Activated CD8-positive, alpha-beta memory T cell treated with anti-CD3 and anti-CD28 coated beads, Interleukin-2, amount 50 U/mL, for 4 hours (primary cell): ENCODE measurements around the gene EPS8L1.
"Not testable (repeated sequence)": the region's sequence is repeated elsewhere in the genome, so short reads cannot be mapped to it uniquely, and the experiment has no call there.

Source experiments
- DNase-seq: peaks from one replicate; pipeline ENCODE4 v3.0.0-alpha.2; 2020

The EPS8L1 gene

DNA sequence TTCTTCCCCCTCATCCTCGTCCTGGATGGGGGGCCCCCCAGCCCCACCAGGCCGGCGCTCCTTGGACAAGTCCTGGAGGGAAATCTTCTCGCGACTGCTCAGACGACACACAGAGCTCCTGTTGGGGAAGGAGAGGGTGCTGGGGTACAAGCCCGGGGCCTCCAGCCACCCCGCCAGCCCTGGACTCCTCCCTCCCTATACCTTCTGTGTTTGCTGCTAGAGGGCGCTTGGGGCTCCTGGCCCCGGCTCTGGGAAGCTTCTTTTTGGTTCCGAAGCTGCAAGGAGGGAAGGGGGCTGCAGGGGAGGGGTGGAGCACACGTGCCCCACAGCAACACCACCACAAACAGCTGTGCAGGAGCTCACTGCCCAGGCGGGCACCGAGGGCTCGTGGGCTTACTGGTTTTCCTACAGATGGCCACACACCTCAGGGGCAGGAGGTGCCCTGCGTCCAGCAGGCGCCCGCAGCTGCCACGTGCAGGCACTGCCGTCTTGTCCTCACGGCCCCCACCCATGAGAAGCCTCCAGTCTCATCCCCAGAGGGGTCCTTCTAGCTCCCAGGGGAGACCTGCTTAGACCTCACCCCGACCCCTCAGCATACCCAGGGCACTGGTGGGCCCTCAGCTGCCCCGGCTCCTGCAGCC lies 20.5 kb downstream of the EPS8L1 start:
- no peak for DNase-seq

DNA sequence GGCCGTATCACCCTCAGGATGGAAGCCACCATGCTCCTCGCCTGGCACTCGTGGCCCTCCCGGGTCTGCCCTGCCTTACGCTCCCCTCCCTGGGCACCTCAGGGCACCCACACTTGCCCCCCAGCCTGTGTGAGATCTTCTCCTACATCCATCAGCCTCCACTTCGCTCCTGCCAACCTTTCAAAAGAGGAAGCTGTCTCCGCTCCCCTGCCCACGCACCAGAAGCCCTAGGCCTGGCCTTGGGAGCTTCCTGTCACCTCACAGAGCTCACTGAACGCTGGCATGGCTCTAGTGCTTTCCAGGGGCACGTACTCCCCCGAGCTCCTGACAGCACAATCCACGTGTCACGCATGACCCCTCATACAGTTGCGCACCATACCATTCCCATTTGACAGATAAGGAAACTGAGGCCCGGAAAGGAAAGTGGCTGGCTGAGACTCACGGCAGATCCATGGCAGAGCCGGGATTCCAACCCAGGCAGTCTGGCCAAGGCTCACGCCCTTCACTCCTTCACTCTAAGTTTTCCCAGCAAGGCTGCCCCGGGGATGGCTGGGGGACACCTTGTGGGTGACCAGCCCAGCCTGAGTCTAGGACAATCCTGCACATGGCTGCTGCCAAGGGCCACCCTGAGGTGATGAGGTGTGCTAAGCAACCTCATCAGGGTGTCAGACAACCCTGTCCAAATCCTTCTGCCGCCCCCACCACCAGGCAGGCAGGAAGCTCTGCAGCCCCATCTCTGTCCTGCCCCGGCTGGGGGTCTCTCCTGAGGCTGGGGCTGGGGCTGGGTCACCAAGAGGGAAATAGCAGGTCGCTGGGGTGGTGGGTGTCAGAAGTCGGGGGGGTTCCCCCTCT lies 22.4 kb downstream of the EPS8L1 start:
- no peak for DNase-seq

DNA sequence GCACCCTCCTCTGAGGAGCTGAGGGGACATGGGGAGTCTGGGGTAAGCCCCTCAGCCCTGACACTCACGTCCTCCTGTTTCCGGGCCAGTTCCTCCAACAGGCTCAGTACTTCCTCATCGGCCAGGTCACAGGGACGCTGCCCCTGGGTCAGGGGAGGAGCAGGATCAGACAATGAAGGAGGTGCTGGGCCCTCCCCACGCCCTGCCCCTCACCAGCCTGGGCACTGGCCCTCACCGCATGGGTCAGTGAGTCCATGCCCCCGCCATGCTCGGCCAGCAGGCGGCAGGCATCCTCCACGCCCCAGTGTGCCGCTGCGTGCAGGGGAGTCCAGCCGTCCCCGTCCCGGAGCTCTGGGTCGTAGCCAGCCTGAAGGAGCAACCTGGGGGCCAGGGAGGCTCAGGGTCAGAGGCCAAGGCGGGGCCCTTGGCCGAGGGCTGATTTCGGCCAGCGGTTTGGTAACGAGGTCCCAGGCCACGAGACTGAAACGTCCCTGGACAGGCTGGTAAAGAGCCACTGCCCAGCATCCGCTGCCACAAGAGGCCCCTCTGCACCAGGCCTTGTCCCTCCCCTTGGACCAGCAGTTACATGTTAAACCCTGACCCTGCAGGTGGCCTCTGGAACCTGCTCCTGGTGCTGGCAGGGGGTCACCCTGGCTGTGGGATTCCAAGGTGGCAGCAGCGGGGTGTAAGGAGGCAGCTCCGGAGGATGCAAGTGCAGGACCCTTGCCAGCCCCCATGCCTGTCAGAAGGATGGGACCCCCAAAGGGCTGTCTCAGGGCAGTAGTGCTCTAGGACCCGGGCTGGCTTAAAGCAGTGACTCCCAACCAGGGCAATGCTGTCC lies 23.3 kb downstream of the EPS8L1 start:
- no peak for DNase-seq

DNA sequence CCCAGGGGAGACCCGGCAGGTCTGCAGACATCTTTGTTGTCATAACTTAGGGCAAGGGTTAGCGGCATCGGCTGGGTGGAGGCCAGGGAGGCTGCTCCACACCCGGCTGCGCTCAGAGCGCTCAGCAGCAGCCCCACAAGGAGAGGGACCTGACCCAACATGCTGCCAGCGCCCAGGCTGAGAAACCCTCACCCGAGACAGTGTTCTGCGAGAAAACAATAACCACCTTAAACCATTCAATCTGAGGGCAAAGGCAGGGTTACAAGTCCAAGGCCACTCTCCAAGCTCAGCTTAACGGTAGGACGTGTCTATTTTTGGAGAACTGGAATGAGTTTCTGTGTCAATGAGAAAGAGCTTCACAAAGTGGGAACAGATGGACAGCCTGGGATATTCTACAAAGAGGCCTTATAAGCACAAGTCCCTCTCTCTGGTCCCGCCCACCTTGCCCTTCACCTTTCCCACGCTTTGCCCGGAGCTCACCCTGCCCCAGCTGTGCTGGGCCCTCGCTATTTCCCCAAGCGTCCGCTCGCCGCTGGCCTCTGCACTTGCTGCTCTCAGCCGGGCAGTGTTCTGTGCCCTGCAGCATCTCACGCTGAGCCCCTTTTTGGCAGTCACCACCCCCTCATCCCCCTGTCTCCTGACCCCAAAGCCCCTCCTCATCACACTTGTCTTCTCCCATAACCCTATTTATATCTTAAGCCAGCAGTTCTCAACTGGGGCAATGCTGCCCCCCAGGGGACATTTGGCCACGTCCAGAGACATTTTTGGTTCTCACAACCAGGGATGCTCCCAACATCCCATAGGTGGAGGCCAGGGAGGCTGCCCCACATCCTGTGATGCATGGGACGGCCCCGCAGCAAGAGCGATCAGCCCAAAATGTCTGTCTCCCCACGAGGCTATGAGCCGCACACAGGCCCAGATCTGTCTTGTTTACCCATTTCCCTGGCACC lies 24.2 kb downstream of the EPS8L1 start:
- DNase-seq, result no peak

DNA sequence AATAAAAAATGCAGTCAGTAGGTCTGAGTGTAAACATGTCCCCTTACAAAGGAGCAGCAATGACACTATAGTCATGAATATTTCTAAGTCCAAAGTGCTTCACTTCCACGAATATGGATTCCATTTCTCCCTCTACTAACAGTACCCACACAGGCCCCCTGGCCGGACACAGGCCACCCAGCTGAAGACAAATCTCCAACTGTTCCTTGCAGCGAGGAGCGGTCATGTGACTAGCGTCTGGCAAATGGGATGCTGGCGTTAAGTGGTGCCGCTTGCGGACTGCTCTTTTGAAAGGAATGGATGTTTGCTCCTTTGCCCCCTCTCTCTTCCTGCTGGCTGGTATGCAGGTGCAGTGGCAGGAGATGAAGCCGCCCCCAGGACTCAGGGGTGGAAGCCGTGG lies 25.6 kb downstream of the EPS8L1 start:
- DNase-seq, result no peak

DNA sequence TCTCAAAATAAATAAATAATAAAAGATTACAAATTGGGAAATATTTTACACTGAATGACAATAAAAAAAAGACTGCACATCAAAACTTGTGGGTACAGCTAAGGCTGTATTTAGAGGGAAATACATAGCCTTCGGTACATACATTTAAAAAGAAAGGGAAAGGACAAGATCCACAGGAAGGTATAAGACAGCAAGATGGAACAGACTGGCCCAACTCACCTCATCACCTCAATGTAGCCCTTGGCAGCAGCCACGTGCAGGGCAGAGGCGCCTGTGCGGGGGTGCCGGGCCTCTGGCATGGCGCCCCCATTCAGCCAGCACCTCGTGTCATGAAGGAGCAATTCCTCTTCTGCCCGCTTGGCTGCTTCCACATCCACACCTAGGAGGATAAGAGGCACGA lies 27.5 kb downstream of the EPS8L1 start:
- DNase-seq, result no peak

DNA sequence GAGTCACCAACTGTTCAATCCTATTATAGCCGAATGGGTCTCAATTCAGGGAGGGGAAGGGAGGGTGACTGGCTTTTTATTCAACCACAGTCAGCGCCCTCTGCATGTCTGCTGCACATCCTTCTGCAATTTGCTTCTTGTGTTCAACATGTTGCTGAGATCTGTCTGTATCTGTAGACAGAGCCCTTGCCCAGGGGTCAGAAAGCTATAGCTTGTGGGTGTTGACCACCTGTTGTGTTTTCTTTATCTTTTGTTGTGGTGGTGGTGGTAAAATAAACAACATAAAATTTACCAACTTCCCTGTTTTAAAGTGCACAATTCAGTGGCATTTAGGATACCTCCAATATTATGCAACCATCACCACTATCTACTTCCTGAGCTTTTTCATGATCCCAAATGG lies 29.6 kb downstream of the EPS8L1 start:
- DNase-seq, result no peak

DNA sequence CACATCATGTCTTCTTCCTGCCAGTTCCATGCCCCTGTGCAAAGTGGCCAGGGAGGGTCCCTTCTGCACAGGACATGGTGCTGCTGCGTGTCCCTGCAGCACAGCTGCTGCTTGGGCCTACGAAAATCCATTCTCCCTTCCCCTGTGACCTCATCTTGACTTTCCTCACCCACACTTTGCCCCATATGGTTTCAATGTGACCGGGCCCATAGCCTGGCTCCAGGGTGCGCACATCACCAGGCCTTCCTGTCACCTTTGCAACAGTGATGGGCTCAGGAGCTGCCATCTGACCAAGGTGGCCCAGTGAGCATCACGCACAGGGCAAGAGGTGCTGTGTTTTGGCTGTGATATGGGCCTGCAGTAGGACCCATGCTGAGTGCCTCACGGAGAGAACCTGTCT lies 30.9 kb downstream of the EPS8L1 start:
- DNase-seq, result no peak

DNA sequence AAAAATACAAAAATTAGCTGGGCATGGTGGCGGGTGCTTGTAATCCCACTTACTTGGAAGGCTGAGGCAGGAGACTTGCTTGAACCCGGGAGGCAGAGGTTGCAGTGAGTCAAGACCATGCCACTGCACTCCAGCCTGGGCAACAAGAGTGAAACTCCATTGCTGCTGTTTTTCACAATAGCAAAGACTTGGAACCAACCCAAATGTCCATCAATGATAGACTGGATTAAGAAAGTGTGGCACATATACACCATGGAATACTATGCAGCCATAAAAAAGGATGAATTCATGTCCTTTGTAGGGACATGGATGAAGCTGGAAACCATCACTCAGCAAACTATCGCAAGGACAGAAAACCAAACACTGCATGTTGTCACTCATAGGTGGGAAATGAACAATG lies 31.6 kb downstream of the EPS8L1 start:
- not testable (repeated sequence) for DNase-seq

DNA sequence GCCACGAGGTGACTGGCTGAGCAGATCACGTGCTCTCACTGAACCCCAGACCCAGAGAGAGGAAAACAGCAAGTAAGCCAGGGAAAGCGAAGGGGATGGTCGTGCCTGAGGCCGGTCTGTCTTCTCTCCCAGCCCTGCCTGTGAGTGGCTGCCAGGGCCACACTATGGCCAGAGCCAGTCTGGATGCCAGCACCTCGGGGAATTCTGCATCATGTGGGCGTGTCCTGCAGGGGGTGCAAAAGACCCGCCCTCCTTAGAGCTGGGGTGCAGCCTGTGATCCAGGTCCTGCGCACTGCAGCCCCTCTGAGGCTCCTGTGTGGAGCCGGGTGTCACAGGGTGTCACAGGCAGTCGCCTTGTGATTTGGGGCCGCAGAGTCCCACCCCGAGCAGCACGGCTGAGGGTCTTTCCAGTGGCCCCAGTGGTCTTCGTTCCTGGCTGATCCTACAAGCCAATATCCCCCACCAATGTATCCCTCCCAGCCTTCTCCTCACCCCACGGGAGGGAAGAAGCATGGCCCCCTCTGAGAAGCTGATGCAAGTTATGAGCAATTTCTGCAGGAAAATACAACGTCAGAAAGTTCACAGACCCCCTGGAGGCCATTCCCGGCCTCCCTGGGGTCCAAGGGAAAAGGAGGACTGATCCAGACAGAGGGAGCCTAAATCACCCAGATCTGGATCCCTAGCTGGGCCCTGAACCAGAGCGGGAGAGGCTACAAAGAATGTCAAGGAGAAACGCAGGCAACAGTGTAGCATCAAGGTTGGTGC lies 34.0 kb downstream of the EPS8L1 start:
- no peak for DNase-seq

DNA sequence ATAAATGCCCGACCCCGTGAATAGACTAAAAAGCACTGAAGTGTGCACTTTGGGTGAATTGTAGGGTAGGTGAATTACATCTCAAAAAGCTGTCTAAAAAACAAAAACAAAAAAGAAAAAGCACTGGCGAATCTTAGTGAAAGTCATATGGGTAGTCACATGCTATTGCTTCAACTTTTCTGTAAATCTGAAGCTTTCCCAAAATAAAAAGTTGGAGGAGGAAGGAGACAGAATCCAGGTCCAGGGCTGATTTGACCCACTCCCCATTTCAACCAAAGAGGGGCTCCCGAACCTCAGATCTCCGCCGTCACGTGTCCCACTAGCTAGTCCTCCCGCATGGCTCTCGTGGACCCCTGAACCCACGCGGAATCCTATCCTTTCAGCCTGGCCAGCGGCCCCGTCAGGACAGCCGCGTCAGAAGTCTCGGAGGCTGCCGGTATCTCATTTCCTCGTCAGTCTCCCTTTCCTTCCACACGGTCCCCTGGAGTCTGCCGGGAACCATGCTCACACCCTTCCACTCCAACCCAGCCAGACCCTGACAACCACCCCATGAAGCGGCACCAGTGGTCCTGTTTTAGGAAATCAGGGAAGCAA lies 35.7 kb downstream of the EPS8L1 start:
- DNase-seq, result no peak

DNA sequence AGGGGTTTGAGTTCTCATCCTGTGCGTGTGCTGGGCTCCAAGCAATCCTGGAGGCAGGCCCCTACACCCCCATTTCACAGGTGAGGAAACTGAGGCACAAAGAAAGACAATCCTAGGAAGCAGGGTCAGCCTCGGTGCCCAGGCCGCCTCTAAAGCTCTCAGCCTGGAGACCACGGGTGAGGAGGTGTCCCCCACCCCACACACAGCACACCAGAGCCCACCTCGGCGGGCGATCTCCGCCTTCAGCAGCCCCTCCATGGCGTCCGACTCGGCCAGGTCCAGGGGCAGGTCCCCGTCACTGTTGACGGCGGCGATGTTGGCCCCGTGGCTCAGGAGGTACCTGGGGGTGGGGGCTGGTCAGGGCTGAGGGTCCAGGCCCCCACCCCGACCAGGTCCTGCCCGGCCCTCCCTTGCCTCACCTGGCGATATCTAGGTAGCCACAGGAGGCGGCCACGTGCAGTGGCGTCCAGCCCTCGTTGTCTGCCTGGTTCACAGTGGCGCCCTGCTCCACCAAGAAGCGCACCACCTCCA lies 36.6 kb downstream of the EPS8L1 start:
- no peak for DNase-seq

DNA sequence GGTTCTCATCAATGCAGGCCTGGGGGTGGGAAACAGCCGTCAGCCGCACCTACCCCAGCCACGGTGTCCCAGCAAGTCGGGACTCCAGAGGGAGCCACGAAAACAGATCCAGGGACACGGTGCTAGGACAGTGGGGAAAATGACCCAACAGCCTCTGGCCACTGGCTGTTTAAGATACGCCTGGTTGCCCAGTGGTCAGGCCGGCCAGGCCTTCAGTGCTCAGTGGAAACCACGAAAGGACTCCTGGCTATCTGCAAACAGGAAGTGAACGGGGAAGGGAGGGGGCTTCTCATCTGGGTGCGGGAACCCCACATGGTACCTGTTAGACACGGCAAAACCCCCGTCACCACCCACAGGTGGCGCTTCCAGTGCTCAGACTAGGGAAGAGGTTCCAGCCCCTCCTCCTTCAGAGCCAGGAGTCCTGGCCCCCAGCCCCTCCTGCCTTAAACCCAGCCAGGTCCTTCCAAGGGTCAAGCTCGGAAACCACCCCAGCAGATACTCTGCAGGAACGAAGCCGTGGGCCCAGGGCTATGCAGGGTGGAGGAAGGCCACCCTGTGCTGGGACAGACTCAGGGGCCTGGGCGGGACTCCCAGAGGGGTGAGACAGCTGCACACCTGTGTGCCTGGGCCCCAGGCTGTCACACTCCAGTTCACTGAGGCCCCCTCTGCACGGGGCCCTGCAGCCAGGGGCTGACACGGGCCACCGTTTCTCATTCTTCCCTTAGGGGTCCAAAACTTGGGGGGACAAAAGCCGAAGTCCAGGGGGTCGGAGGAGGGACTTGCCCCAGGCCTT lies 37.3 kb downstream of the EPS8L1 start:
- DNase-seq, result no peak

DNA sequence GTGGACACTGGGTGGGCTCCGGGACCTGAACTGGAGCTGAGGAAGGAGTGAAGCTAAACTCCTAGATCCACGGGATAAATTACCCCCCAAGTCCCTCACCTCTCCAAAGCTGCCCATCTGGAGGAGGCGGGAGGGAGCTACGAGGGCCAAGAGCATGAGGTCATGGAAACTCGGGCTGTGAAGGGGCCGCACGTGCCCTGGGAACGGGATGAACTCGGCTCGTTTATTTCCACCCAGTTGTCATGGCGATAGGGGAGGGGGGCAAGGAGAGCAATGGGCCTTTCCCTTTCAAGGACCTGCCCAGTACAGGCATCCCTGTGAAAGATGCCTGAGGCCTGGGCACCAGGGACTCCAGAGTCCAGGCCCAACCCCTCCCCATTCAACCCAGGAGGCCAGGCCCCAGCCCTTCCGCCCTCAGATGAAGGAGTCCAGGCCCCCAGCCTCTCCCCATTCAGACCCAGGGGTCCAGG lies 37.9 kb downstream of the EPS8L1 start:
- no peak for DNase-seq

DNA sequence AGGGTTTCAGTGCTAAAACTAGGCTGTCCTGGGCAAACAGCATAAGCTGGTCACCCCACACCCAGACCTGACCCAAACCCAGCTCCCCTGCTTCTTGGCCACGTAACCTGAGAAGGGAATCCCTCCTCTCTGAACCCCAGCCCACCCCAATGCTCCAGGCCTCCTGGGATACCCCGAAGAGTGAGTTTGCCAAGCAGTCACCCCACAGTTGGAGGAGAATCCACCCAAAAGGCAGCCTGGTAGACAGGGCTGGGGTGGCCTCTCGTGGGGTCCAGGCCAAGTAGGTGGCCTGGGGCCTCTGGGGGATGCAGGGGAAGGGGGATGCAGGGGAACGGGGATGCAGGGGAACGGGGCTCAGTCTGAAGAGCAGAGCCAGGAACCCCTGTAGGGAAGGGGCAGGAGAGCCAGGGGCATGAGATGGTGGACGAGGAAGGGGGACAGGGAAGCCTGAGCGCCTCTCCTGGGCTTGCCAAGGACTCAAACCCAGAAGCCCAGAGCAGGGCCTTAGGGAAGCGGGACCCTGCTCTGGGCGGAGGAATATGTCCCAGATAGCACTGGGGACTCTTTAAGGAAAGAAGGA lies 39.0 kb downstream of the EPS8L1 start:
- no peak for DNase-seq

DNA sequence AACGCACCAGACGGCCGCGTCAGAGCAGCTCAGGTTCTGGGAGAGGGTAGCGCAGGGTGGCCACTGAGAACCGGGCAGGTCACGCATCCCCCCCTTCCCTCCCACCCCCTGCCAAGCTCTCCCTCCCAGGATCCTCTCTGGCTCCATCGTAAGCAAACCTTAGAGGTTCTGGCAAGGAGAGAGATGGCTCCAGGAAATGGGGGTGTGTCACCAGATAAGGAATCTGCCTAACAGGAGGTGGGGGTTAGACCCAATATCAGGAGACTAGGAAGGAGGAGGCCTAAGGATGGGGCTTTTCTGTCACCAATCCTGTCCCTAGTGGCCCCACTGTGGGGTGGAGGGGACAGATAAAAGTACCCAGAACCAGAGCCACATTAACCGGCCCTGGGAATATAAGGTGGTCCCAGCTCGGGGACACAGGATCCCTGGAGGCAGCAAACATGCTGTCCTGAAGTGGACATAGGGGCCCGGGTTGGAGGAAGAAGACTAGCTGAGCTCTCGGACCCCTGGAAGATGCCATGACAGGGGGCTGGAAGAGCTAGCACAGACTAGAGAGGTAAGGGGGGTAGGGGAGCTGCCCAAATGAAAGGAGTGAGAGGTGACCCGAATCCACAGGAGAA lies 39.9 kb downstream of the EPS8L1 start:
- DNase-seq, result no peak

DNA sequence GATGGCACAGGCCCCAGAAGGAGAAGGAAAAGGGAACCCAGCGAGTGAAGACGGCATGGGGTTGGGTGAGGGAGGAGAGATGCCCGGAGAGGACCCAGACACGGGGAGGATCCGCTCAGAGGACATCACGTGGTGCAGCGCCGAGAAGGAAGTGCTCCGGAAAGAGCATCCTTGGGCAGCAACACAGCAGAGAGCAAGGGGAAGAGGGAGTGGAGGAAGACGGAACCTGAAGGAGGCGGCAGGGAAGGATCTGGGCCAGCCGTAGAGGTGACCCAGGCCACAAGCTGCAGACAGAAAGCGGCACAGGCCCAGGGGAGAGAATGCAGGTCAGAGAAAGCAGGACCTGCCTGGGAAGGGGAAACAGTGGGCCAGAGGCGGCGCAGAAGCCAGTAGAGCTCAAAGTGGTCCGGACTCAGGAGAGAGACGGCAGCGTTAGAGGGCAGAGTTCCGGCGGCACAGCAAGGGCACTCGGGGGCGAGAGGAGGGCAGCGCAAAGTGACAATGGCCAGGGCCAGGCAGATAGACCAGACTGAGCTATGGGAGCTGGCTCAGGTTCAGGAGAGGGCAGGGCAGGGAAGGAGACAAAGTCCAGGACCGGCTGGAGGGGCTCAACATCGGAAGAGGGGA lies 40.7 kb downstream of the EPS8L1 start:
- peak; percentile 47 for DNase-seq

DNA sequence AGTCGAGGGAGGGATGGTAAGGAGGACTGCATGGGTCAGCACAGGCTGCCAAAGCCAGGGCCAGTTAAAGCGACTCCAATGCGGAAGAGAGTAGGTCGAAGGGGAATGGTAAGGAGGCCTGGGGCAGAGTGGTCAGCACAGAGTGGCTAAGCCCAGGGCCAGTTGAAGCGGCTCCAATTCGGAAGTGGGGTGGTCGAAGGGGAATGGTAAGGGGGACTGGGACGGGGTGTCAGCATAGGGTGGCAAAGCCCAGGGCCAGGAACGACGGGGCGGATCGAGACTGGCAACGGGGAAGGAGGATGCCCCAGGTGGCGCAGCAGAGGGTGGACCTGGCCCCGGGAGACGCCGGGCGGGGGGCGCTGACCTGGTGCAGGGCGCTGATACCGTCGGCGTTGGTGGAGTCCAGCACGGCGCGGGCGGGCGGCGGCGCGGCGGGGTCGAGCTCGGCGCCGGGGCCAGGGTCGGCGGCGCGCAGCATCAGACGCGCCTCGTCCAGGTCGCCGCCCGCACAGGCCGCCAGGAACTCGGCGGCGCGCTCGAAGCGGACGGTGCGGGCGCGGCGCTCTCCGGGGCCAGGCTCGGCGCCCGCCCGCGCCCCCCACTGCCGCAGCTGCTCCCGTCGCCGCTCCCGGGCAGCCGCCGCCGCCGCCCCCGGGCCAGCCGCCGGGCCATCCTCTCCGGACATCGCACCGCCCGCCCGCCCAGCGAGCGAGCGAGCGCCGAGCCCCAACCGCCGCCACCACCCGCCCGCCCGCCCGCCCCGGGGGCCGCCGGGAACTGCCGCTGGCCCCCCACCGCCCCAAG lies 41.4 kb downstream of the EPS8L1 start, which contains the start of gene PPP1R12C:
PPP1R12C (minus strand) TSS at position 779 of the 804 bp plus-strand sequence; CDS start at position 685, 94 bp downstream.
- DNase-seq, result no peak
